NCI-H526 (cell line): ENCODE measurements around the gene TEX51.

ENCODE experiments used
- DNase-seq, 2 experiments: peaks; one replicate each; lab custom pipeline; 2025; lab: John Stamatoyannopoulos, UW

Gene TEX51

GRCh38 chr2:126914811-126915500 is 16.3 kb downstream of the TEX51 start:
- no peak for DNase-seq

- no peak for DNase-seq
Measured at GRCh38 chr2:126915903-126916302, 17.2 kb downstream of the TEX51 start.

- no peak for DNase-seq
Measured at GRCh38 chr2:126916744-126917143, 18.1 kb downstream of the TEX51 start.

GRCh38 chr2:126921066-126921465 is 22.4 kb downstream of the TEX51 start:
- no peak for DNase-seq

- DNase-seq: no peak
Measured at GRCh38 chr2:126930970-126931590, 32.4 kb downstream of the TEX51 start.

- no peak for DNase-seq
Measured at GRCh38 chr2:126932529-126932928, 33.8 kb downstream of the TEX51 start.

- DNase-seq: no peak
Measured at GRCh38 chr2:126932966-126933710, 34.4 kb downstream of the TEX51 start.

GRCh38 chr2:126933711-126934091 is 35.0 kb downstream of the TEX51 start:
- DNase-seq: no peak

GRCh38 chr2:126934809-126935208 is 36.1 kb downstream of the TEX51 start:
- DNase-seq: no peak

- no peak for DNase-seq
Measured at GRCh38 chr2:126935774-126936173, 37.1 kb downstream of the TEX51 start.

- DNase-seq: no peak
Measured at GRCh38 chr2:126936219-126936723, 37.6 kb downstream of the TEX51 start.

GRCh38 chr2:126940331-126940730 is 41.6 kb downstream of the TEX51 start:
- DNase-seq: no peak

GRCh38 chr2:126942427-126943203 is 43.9 kb downstream of the TEX51 start:
- DNase-seq: no peak

- no peak for DNase-seq
Measured at GRCh38 chr2:126943612-126944348, 45.1 kb downstream of the TEX51 start.

GRCh38 chr2:126945118-126945517 is 46.4 kb downstream of the TEX51 start:
- no peak for DNase-seq

- no peak for DNase-seq
Measured at GRCh38 chr2:126946318-126947102, 47.8 kb downstream of the TEX51 start.

GRCh38 chr2:126947103-126947429 is 48.4 kb downstream of the TEX51 start:
- no peak for DNase-seq

- DNase-seq: no peak
Measured at GRCh38 chr2:126949775-126950174, 51.1 kb downstream of the TEX51 start.

- DNase-seq: no peak
Measured at GRCh38 chr2:126950504-126950903, 51.8 kb downstream of the TEX51 start.
